Measurements from ENCODE around the gene BEND7. TPM values are rescaled to one million over a fixed set of nuclear protein-coding genes. Genes with fewer than 3 reads are reported as not detected.

Gene BEND7
- total and polyA plus RNA-seq, 9 of the 15 experiments (the other 6 are each of a cell fraction or from before 2014, with no cell fraction given): 1.3 to 11.4 (median 5.2) TPM

GRCh38 chr10:13499150-13499549, 29.7 kb downstream of the BEND7 start (continued):
- TF ChIP-seq, protein P1, sequence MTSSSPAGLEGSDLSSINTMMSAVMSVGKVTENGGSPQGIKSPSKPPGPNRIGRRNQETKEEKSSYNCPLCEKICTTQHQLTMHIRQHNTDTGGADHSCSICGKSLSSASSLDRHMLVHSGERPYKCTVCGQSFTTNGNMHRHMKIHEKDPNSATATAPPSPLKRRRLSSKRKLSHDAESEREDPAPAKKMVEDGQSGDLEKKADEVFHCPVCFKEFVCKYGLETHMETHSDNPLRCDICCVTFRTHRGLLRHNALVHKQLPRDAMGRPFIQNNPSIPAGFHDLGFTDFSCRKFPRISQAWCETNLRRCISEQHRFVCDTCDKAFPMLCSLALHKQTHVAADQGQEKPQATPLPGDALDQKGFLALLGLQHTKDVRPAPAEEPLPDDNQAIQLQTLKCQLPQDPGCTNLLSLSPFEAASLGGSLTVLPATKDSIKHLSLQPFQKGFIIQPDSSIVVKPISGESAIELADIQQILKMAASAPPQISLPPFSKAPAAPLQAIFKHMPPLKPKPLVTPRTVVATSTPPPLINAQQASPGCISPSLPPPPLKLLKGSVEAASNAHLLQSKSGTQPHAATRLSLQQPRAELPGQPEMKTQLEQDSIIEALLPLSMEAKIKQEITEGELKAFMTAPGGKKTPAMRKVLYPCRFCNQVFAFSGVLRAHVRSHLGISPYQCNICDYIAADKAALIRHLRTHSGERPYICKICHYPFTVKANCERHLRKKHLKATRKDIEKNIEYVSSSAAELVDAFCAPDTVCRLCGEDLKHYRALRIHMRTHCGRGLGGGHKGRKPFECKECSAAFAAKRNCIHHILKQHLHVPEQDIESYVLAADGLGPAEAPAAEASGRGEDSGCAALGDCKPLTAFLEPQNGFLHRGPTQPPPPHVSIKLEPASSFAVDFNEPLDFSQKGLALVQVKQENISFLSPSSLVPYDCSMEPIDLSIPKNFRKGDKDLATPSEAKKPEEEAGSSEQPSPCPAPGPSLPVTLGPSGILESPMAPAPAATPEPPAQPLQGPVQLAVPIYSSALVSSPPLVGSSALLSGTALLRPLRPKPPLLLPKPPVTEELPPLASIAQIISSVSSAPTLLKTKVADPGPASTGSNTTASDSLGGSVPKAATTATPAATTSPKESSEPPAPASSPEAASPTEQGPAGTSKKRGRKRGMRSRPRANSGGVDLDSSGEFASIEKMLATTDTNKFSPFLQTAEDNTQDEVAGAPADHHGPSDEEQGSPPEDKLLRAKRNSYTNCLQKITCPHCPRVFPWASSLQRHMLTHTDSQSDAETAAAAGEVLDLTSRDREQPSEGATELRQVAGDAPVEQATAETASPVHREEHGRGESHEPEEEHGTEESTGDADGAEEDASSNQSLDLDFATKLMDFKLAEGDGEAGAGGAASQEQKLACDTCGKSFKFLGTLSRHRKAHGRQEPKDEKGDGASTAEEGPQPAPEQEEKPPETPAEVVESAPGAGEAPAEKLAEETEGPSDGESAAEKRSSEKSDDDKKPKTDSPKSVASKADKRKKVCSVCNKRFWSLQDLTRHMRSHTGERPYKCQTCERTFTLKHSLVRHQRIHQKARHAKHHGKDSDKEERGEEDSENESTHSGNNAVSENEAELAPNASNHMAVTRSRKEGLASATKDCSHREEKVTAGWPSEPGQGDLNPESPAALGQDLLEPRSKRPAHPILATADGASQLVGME (CRISPR knock-in tag; IDR thresholded peaks at IDR 0.05): no peak
- TF ChIP-seq, protein P2, sequence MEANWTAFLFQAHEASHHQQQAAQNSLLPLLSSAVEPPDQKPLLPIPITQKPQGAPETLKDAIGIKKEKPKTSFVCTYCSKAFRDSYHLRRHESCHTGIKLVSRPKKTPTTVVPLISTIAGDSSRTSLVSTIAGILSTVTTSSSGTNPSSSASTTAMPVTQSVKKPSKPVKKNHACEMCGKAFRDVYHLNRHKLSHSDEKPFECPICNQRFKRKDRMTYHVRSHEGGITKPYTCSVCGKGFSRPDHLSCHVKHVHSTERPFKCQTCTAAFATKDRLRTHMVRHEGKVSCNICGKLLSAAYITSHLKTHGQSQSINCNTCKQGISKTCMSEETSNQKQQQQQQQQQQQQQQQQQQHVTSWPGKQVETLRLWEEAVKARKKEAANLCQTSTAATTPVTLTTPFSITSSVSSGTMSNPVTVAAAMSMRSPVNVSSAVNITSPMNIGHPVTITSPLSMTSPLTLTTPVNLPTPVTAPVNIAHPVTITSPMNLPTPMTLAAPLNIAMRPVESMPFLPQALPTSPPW (CRISPR knock-in tag; IDR thresholded peaks at IDR 0.05): peak; percentile 56
- TF ChIP-seq IRF9 (tag; IDR thresholded peaks at IDR 0.05): no peak
- no peak for TF ChIP-seq ZNF41 (CRISPR knock-in tag; conservative IDR thresholded peaks at IDR 0.05)
- TF ChIP-seq NFYB (IDR thresholded peaks at IDR 0.05; ENCODE audit: extremely low read depth, insufficient read length): no peak
- TF ChIP-seq TBL1XR1 (IDR thresholded peaks at IDR 0.05; ENCODE audit: low read length in 2 of 2): no peak
- TF ChIP-seq SUPT5H (IDR thresholded peaks at IDR 0.05): no peak
- TF ChIP-seq, protein P3, sequence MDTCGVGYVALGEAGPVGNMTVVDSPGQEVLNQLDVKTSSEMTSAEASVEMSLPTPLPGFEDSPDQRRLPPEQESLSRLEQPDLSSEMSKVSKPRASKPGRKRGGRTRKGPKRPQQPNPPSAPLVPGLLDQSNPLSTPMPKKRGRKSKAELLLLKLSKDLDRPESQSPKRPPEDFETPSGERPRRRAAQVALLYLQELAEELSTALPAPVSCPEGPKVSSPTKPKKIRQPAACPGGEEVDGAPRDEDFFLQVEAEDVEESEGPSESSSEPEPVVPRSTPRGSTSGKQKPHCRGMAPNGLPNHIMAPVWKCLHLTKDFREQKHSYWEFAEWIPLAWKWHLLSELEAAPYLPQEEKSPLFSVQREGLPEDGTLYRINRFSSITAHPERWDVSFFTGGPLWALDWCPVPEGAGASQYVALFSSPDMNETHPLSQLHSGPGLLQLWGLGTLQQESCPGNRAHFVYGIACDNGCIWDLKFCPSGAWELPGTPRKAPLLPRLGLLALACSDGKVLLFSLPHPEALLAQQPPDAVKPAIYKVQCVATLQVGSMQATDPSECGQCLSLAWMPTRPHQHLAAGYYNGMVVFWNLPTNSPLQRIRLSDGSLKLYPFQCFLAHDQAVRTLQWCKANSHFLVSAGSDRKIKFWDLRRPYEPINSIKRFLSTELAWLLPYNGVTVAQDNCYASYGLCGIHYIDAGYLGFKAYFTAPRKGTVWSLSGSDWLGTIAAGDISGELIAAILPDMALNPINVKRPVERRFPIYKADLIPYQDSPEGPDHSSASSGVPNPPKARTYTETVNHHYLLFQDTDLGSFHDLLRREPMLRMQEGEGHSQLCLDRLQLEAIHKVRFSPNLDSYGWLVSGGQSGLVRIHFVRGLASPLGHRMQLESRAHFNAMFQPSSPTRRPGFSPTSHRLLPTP (IDR thresholded peaks at IDR 0.05; ENCODE audit: borderline replicate concordance, extremely low read depth, insufficient read length): no peak
- no peak for TF ChIP-seq ZBTB2 (IDR thresholded peaks at IDR 0.05)
- TF ChIP-seq TCF3 (CRISPR knock-in tag; IDR thresholded peaks at IDR 0.05): peak; percentile 30; the same call in 1 of the 2 replicates
- no peak for TF ChIP-seq MXI1 (IDR thresholded peaks at IDR 0.05; ENCODE audit: low read depth, low read length)
- no peak for TF ChIP-seq MTA1 (IDR thresholded peaks at IDR 0.05; ENCODE audit: borderline replicate concordance)
- no peak for TF ChIP-seq SAP30 (IDR thresholded peaks at IDR 0.05; ENCODE audit: borderline replicate concordance, insufficient read depth, low read depth, low read length, poor library complexity, severe bottlenecking)
- TF ChIP-seq BDP1 (IDR thresholded peaks at IDR 0.05; ENCODE audit: insufficient read depth, insufficient read length): no peak

Measured in K562 (cell line).